Right renal cortex interstitium (tissue), 3 donors: Measurements from ENCODE around the gene JAM3. TPM values are rescaled to one million over a fixed set of nuclear protein-coding genes. Genes with fewer than 3 reads are reported as not detected.
A peak's percentile ranks its signal among the peaks of the same experiment; 100 is the strongest.
"Not testable (repeated sequence)": the region's sequence is repeated elsewhere in the genome, so short reads cannot be mapped to it uniquely, and the experiment has no call there.

Experiments
- DNase-seq, 3 donors: peaks; one replicate each; pipeline ENCODE4 v3.0.0-alpha.2; 2013; ENCODE audit warnings: low read depth in 3 of 3, low spot score in 2 of 3
- polyA plus RNA-seq, 3 donors: library from polyadenylated mRNA; unstranded; fragments of 120-200 nt; gene quantifications; one replicate each; pipeline ENCODE4 v1.2.1, GENCODE V29; 2013; ENCODE audit not compliant: insufficient read length in 3 of 3

The JAM3 gene
- polyA plus RNA-seq, 3 donors = 47.7 to 55.4 (median 49.2) TPM

DNA sequence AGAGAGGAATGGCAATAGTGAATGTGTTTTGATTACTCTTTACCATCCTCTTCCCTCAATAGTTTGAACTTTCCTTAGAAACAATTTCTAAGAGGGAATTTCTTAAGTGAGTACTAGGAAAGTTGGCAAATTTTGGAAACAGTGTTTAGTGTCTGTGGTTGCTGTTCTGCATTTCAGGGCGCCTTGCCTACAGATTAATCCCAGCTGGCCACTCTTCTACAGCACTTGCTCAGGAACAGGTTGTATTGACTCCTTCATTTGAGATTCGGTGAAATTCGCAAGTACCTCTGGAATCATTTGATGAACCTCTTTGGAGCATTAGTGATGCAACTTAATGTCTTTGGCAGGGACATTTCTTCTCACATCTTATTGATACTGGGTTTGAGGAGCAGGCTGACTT lies 28.3 kb downstream of the JAM3 start:
- DNase-seq = no peak

GRCh38 chr11:134098566-134099184 lies 29.8 kb downstream of the JAM3 start:
- DNase-seq = no peak

GRCh38 chr11:134100171-134100570 lies 31.3 kb downstream of the JAM3 start:
- DNase-seq = no peak

- no peak for DNase-seq
Measured at GRCh38 chr11:134101282-134101681, 32.4 kb downstream of the JAM3 start.

DNA sequence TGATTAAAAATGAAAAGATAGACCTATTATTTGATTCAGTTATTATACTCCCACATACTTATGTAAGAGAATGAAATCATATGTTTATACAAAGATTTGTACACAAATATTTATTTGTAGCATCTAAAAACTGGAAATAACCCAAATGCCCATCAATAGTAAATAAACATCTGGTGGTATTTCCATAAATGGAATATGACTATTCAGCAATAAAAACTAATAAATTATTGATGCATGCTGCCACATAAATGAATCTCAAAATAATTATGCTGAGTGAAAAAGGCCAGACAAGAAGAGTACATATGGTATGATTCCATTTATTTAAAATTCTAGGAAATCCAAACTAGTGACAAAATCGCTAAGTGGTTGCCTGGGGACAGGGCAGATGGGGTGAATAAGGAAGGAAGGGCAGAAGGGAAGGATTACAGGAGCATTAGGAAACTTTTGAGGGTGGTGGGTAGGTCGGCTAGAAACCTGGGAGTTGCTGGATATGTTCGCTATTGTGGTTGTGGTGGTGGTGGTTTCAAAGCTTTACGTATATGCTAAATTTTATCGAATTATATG lies 41.5 kb downstream of the JAM3 start:
- no peak for DNase-seq

GRCh38 chr11:134113787-134114186 lies 44.9 kb downstream of the JAM3 start:
- DNase-seq = not testable (repeated sequence)

GRCh38 chr11:134116210-134116609 lies 47.3 kb downstream of the JAM3 start:
- no peak for DNase-seq

DNA sequence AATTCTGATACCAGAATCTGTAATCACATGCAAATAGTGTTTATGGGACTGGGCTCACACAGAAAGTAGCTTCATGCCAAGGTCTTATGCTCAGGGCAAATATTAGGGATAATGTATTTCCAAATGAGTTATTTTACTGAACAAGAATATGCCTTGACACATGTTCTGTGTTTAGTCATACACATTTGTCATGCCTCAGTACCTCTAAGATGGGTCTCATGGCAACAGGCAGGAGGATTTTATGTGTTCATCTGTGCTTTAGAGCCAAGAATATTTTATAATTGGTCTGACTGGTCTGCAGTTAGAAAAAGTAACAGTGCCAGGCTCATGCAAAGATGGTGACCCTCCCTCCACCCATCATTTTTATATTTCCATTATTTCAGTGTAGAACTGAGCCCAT lies 49.1 kb downstream of the JAM3 start:
- DNase-seq = no peak

DNA sequence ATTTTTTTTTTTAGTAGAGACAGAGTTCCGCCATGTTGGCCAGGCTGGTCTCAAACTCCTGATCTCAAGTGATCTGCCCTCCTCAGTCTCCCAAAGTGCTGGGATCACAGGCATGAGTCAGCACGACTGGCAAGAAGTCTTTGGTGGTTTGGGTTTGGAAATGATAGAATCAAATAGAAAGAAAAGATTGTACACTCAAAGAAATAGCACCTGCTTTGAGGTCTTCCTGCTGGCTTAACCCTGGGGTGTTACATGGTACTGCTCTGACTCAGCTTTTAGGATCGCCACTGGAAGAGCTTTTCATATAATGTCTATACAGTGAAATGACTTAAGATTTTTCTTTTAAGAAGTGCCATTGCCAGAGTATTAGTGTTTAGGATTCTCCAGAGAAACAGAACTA lies 50.2 kb downstream of the JAM3 start:
- no peak for DNase-seq

GRCh38 chr11:134120143-134120850 lies 51.4 kb downstream of the JAM3 start:
- DNase-seq = no peak

DNA sequence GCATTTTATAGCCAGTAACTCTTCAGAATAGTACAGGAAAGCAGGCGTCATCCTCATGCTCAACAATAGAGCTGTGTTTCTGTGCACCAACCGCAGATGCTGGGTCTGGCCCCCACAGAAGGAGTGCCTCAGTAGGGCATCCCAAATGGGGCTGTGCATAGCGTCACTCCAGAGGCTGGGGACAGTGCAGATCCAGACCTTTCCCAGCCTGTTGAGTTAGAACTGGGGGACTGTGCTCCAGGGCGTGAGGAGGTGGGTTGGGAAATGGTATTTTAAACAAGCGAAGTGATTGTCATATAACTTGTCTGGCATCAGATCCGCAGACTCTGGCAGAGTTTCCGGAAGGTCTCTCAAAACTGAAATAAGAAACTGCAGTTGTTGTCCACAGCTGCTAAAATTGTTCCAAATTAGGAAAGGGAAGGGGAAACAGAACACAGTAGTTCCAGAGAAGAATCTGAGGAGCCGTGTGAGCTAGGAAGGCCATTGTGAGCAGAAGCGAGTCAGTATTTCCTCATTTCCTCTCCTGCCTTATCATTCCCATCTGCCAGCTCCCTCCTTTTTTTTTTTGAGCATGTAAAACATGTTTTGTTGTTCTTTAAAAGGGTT lies 52.2 kb downstream of the JAM3 start:
- no peak for DNase-seq

DNA sequence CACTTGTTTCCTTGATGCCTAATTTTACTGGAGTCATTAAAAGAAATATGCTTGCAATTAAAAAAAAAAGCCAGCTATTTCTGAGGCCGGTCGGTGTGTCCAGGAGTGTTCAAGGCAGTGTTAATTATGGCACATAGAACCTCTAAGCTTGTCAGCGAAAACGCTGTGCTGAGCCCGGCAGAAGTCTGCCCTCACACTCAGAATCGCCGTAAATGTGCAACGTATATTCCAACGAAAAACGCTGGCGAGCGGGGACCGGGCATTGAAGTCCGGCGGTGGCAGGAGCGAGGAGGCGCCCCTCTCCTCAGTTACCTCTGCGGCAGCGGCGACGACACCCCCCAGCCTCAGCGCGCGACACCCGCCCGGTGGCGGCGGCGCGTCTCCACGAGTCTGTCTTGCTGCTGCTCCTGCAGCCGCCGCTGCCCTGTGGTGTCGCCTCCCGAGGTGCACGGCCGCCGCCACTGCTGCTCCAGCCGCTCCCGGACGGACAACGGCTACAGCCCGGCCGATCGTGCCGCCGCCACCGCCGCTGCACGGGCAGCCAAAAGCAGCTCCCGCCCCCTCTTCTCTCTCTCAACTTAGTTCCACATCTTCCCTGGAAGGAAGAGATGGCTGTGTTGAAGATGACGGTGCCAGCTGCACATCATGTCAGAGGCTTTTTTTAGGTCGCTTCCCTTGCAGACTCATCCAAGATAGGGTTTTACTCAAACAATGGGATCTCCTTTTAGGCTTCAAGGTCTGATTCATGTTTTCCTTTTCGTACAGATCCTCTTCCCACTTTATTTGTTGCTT lies 56.0 kb downstream of the JAM3 start:
- DNase-seq = no peak

GRCh38 chr11:134125507-134125906 lies 56.6 kb downstream of the JAM3 start:
- no peak for DNase-seq

- no peak for DNase-seq
Measured at GRCh38 chr11:134126217-134126822, 57.4 kb downstream of the JAM3 start.

- no peak for DNase-seq
Measured at GRCh38 chr11:134131628-134132244, 62.9 kb downstream of the JAM3 start.

DNA sequence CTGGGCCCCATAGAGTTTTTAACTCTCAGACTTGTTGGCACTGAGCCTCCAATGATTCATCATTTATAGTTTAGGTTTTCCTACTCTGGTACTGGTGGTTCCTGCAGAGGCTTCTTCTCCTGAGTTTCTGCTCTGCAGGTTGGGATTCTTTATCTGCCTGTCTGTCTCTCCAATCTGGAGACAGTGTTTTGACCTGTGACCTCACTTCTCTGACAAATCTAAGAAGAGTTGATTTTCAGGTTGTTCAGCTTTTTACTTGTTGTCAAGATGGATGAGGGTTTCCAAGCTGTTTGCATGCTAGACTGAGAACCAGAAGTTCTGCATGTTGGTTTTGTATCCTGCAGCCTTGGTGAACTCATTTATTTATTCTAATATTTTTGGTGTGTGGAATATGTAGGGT lies 63.9 kb downstream of the JAM3 start:
- no peak for DNase-seq

- DNase-seq = no peak
Measured at GRCh38 chr11:134134167-134134566, 65.3 kb downstream of the JAM3 start.

DNA sequence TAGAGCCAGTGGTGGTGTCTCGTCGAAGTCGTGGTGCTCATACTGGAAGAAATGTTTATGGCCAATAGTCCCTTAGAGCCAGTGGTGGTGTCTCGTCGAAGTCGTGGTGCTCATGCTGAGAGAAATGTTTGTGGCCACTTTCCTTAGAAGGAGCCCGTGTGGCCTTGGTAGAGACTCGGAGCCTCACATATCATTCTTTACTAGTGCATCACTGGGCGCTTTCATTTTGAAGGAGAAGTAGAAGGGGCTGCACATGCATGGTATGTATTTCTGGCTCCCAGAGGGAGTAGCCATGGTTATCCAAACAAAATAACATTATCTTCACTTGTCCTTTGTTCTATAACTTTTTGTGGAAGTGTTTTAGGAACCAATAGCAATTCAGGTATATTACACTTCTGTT lies 69.5 kb downstream of the JAM3 start:
- no peak for DNase-seq

- no peak for DNase-seq
Measured at GRCh38 chr11:134139303-134139872, 70.5 kb downstream of the JAM3 start.

DNA sequence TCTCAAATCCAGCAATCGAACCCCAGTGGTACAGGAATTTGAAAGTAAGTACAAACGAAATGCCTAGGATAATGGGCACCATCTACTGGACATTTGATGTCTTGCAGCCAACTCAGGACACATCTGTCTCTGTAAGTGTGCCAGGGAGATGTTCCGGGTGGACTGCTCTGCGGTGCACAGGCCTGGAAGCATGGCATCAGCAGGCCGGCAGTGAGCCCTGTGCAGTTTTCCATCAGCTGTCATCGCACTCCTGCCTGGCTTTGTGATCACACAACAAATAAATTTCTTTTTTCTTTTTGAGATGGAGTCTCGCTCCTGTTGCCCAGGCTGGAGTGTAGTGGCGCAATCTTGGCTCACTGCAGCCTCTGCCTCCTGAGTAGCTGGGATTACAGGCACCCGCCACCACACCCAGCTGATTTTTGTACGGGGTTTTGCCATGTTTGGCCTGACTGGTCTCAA lies 71.0 kb downstream of the JAM3 start:
- DNase-seq = peak in 2 of 3 donors; percentile 58
